ENCODE results near the gene EPC2.
"Not testable (repeated sequence)": the region's sequence is repeated elsewhere in the genome, so short reads cannot be mapped to it uniquely, and the experiment has no call there.

The EPC2 gene

DNA sequence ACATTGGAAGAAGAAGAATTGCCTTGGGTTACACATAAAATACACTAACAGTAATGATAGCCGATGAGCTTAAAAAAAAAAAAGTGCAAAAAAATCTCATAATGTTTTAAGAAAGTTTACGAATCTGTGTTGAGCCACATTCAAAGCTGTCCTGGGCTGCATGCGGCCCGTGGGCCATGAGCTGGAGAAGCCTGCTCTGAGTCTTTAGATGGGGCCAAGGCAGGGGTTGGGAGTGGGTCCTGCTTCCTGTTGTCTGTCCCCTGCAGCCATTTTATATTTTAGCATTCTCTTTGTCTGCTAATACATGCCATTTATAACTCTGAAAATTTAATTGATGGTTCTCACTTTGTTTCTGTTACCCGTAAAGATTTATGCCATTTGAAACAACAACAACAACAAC lies 93.2 kb downstream of the EPC2 start:
- DNase-seq: no peak

DNA sequence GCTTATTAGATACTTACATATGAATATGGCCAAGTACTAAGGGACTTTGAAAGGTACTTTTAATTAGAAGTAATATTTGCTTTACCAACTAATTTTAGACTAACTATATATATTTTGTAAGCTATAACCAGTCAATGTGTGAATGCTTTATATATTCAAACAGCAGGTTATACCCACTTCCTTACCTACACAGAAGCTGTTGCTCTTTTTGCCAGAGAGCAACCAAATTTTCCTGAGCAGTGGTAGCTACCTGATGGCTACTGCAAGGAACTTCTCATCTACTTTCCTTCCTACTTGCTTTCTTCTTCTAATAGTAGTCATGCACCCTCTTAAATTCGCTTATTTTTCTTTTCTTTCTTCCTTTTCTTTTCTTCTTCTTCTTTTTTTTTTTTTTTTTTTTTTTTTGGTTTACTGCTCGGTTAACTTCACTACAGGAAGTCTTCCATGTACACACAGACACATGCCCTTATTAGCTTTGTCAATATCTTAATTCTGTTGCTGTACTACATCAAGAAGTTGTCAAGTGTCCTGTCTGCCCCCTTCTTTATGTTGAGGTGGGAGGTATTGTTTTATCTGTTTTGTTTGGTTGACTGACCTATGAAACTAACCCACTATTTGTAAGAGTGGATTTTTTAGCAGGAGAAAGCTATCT lies 95.0 kb downstream of the EPC2 start:
- DNase-seq: no peak

DNA sequence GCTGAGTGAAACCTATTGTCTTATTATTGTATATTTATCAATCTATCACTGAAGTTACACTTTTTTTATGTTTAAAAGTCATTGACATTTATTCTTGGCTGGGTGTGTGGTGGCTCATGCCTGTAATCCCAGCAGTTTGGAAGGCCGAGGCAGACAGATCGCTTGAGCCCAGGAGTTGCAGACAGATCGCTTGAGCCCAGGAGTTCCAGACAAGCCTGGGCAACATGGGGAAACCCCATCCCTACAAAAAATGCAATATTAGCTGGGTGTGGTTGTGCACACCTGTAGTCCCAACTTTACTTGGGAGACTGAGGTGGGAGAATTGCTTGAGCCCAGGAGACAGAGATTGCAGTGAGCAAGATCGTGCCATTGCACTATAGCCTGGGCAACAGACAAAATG lies 97.8 kb downstream of the EPC2 start:
- DNase-seq: no peak

DNA sequence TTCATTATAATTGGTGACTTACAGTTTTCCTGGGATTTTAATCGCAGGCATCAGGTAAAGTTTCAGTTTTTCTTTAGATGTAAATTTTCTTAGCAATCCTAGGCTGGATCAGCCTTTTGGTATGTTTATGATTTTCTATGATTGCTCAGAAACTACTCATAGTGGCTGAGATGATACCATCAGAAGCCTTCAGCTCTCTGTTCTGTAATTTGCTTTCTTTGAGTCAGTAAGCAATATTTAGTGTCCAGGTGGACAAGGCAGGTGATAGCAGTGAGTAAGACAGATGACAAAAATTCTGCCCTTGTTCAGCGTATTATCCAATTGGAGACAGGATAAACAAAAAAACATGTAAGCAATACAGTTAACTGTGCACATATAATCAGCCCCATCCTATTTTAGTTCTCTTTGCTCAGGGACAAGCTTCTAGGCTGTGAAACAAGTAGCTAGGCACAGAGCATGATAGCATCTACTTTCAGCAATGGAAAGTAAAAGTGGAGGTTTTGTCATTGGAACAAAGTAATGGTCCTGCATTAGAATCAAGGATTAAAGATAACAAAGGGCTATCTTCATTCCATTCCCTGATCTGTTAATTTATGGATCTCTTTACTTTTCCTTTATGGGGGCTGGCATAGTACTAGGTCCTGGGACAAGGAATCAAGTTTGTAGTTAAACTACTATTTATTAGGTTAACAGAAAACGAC lies 100.8 kb downstream of the EPC2 start:
- DNase-seq: no peak

DNA sequence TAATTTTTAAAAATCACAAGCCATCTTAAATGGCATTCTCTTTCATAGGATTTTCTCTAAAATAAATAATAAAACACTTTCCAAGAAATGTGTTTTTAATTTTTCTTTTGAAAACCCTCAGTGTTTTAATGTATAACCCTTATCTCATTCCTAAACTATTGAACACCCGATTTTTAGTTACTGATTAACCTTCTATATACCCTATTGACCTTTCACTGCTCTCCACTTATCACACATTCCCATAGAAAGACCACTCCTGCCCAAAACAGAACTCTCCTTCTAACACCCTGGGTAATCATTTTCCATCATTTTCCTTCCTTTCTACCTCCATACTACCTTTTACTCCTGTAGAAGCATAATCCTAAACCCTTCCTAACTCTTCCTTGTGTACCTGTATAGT lies 102.4 kb downstream of the EPC2 start:
- DNase-seq: no peak

DNA sequence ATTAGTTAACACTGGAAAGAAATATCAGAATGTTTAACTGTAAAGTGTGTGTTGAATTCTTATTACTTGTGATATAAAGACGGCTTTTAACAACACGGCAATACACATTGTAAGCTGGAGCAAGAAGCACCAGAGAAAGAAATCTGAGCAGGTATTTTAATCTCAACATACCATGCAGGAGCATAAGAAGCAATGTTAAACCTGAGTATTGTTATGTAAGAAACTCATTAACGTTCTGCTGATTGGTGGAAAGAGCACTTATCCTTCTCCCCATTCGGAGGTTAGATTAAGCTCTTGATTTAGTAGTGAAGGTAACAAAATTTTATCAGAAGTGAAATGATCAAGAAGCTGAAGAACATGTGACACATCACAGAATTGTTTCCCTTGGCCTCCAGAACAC lies 107.4 kb downstream of the EPC2 start:
- DNase-seq: no peak

DNA sequence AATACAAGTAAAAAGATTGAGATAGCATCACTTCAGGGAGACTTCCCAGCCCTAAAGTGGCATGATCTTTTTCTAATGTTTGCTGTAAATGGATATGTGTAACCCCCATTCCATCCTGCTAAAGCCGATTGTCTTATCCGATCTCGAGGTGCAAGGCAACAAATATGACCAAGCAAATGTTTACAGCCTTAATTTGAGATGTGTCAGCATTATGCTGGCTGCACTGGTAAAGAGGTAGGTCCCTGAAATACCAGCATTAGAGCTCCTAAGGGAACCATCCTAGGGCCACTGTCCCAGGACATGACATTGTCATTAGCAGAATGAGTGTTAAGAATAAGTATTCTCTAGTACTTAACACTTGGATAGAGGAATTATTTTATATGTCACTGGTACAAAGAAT lies 108.4 kb downstream of the EPC2 start:
- DNase-seq: no peak

DNA sequence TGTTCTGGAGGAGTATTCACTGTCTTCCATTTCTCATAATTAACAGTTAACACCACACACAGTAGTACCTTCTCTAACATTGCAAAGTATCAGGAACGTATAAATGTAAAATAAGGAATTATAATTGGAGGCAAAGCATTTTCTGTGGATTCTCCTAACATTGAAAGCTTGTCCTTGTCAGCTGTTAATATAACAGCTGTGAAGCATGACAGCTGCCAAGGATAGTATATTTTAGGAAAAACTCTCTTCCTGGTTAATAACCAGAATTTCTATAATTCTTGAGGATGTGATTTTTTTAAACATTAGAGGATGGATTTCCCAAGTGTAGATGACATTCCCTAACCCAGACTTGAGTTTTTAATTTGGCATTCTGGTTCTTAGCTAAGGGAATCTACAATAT lies 110.3 kb downstream of the EPC2 start:
- DNase-seq: no peak

DNA sequence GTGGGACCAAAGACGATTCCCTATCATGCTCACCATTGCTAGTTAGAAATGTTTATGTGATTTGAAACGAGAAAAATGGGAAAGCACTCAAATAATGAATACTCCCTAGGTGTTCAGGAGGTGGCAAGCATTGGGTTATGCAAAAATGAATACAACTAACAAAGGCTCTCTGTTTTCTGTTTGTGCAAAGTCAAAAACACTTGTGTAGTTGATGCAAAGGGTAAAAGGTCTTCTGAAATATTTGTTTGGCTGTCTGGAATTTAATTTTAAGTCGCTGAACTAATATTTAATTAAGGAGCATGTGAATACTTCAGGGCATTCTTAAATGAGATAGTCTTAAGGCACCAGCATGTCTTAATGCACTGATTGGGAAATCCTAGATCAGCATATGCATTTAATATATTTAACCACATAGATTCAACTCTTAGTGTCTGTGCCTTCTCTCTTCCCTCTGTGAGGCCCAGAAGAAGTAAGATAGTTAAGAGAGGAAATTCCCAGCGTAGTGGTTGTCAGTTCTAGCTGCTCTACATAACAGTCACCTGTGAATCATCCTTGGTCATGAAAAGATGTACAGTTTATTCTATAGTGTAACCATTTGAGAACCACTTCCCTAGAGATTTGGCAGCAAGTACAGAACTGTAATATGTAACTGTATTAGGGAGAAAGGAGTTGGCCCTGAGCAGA lies 111.9 kb downstream of the EPC2 start:
- peak; percentile 77 for DNase-seq

DNA sequence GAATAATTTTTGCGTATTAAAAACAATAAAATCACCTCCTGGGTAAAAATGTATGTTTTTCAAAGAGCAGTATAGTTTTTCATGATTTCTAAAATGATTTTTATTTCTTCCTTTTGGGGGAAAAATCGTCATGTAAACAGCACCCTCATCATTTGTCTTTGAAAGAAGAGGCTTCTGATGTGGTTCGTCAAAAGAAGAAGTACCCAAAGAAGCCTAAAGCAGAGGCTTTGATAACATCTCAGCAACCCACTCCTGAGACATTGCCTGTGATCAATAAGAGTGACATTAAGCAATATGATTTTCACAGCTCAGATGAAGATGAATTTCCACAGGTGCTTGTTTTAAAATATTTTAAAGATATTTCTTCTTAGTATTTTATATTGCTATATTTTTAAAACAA lies 120.3 kb downstream of the EPC2 start:
- DNase-seq: no peak

DNA sequence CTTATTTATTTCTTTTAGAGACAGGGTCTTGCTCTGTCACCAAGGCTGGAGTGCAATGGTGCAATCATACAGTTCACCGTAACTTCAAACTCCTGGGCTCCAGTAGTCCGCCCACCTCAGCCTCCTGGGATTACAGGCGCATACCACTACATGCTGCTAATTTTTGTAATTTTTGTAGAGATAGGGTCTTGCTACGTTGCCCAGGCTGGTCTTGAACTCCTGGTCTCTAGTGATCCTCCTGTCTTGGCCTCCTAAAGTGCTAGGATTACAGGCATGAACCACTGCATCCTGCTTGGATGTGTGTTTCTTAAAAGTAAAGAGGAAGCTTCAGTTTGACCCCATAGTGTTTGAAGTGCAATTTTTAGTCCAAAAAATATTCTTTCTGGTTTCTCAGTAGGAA lies 125.5 kb downstream of the EPC2 start:
- DNase-seq: no peak

DNA sequence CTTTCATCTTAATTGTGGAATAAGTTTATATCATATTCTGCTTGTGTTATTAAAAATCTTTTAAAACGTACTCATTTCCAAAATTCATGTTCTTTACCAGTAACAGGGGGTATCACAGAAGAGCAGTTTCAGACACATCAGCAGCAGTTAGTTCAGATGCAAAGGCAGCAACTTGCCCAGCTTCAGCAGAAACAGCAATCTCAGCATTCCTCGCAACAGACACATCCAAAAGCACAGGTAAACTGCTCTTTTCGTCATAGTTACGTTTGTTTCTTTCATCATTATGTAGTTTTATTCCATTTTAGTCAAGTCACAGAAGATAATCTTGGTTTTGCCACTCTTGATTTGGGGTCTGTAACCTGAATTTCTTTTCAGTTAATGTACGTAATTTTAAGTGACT lies 137.0 kb downstream of the EPC2 start:
- DNase-seq: no peak

DNA sequence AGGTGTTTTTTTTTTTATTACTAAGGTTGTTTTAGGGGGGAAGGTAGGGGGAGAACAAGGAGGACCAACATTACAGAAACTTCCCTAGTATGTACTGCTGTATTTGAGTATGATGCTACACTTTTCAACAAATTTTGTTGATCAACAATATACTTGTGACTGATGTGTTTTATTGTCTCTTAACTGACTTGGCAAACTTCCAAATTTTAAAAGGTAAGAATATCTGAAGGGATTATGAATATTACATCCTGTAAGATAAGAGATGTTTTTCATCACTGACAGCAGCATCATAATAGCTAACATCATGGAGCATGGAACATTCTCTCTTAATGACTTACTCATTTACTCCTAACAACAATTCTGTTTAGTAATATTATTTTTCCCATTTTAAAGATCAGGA lies 144.5 kb downstream of the EPC2 start:
- no peak for DNase-seq

DNA sequence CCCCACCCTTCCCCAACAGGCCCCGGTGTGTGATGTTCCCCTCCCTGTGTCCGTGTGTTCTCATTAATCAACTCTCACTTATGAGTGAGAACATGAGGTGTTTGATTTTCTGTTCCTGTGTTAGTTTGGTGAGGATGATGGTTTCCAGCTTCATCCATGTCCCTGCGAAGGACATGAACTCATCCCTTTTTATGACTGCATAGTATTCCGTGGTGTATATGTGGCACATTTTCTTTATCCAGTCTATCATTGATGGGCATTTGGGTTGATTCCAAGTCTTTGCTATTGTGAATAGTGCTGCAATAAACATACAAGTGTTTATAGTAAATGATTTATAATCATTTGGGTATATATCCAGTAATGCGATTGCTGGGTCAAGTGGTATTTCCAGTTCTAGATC lies 145.6 kb downstream of the EPC2 start:
- DNase-seq: not testable (repeated sequence)

DNA sequence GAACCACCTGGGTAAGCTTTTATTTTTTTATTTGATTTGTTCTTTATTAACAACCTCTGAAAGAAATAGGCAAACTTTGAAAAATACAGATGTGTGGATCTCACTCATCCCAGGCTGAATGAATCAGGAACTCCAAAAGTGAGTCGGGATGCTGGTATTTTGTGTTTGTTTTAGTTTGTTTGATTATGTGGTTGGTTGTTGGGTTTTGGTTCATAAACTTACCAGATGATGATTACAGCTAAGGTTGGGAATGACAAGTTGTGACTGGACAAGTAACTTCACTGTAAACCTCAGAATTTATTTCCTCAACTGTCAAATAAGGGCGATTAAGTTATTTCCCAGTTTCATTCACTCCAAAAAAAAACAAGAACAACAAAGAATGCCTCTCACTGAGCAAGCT lies 150.0 kb downstream of the EPC2 start:
- peak; percentile 46 for DNase-seq

DNA sequence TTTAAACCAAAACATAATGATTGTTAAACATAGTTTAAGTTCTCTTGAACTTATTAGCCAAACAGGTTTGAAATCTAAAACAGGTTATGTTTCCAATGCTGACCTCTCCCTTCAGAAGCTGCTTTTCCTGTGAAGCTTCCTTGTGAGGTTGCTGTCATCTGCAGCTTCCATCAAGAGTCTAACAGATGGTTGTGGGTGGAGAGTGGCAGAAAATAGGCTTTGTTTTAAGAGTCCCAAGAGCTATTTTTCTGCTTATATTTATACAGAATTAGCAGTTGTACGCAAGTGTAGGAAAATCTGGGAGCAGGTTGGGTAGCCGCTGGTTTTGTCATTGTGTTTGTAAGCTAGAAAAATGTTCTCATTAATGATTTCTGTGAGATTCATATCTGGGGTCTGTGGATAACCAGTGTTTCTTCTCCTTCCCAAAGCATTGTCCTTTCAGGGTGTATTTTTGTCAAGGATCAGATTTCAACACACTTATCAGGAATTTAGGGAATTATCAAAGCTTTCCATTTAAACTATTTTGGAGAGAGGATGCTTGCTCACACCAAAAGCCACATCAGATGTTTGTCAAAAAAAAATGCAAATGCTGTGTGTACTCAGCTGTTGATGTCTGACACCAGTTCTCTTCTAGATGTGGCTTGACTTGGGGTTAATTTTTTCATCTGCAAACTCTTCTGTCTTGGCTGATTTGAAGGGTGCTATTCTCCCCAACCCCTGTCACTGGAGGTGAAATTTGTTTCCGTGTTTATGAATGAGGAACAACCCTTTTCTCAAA lies 152.4 kb downstream of the EPC2 start:
- no peak for DNase-seq

DNA sequence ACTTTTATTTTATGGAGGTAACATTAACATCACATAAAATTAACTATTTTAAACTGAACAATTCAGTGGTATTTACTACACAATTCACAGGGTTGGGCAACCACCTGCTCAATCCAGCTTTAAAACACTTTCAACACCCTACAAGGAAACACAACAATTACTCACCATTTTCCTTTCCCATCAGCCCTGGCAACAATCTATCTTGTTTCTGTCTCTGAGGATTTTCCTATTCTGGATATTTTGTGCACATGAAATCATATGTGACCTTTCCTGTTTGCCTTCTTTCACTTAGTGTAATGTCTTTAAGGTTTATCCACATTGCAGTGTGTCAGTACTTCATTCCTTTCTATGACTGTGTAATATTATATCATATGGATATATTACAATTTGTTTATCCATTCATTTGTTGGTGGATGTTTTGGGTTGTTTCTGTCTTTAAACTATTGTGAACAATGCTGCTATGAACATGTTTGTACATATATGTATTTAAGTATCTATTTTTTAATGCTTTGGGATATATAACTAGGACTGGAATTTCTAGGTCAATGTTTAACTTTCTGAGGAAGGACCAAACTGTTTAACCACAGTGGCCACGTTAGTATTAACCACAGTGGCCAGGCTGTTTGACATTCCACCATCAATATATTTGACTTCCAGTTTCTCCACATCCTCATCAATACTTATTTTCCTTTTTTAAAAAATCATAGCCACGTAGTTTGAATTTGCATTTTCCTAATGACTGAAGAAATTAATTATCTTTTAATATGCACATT lies 158.1 kb downstream of the EPC2 start:
- no peak for DNase-seq

DNA sequence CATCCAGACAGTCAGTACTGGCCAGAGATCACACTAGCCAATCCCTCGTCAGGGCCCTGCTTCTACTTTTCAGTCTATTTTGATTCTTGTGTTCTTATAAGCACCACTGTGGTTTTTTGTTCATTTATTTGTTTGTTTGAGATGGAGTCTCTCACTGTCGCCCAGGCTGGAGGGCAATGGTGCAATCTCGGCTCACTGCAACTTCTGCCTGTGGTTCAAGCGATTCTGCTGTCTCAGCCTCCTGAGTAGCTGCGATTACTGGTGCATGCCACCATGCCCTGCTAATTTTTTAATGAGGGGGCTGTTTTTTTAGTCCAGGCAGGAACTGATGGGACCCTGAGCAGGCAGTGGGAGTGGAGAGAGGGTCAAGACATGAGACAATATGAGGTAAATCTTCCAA lies 165.5 kb downstream of the EPC2 start:
- DNase-seq: no peak

DNA sequence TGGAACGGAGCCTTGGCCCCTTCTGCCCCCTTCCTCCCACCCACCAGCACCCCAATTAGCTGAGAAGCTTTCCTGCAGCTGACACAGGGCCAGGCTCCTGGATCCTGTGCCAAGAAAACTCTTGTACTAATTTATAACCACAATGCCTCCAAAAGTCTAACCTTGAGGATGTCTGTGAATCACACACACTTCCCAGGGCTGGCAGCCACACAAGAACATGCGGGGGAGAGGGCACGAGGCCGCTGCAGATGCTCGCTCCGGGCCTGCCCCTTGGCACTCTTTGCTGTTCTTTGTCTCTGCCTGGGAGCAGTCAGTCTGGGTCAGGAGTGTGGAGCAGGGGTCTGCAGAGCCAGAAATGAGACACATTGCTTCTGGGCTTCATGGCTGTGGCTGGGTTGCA lies 167.8 kb downstream of the EPC2 start:
- peak; percentile 60 for DNase-seq

DNA sequence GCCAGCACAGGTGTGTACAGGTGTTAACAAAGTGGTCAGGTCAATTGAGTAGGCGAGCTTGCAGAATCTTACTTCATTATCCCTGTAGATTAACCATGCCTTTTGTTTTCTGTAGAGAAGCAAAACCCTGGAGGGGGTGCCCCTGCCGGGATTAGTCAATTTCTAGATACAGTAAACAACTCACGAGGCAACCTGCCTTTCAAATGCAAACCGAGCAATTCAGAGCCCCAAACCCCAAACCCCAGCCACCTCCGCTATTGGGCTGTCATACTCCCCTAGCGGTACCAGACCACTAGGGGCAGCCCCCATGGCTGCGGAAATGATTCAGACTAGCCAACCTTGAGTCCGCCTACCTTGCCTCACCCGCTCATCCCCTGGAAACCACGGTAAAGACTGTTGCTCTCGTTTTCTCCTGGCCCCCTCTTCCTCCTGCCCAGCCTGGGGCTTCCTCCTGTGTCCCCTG lies 169.1 kb downstream of the EPC2 start:
- no peak for DNase-seq

DNA sequence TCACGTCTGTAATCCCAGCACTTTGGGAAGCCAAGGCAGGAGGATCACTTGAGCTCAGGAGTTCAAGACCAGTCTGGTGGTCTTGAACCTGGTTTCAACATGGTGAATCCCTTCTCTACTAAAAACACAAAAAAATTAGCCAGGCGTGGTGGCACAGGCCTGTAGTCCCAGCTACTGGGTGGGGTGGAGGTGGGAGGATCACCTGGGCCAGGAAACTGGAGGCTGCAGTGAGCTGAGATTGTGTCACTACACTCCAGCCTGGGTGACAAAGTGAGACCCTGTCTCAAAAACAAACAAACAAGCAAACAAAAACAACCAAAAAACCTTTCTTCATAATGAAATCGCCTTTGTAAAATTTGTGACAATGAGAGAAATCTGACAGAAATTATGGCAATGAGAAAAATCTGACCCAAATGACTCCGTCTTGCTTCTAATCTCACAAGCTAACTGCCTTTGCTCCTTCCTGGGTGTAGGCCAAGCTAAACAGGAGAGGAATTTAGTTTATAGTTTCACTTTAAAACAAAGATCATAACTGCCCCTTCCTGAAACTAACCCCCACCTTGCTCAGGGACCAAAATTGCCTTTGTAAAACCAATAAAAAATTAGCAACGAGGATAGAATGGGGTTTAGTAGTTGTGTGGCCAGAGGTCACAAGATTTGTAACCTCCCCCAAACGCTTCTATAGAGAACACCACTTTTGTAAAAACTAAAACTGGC lies 169.8 kb downstream of the EPC2 start:
- DNase-seq: peak; percentile 70

DNA sequence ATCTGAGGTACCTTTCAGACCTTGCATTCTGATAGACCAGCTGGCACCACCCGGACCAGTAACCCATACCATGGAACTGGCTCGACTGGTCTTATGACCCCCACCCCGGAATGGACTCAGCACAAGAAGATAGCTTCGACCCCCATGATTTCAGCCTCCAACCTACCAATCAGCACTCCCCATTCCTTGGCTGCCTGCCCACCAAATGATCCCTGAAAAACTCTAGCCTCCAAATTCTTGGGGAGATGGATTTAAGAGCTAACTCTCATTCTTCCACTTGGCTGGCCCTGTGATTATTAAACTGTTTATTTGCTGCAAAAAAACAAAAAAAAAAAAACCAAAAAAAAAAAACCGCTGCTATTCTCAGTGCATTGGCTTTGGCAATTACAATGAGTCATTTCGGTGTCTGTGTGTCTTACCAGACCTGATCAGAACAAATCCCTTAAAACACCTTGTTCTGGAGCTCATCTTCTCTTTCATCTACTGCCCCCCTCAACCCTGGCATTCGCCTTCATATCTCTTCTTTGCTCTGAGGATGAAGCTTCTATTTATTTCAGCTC lies 170.4 kb downstream of the EPC2 start:
- peak; percentile 18 for DNase-seq
